SK-N-SH (cell line): ENCODE results near the gene MAGEB4. TPM values are rescaled to one million over a fixed set of nuclear protein-coding genes. Genes with fewer than 3 reads are reported as not detected.

Experiments
- CTCF ChIP-seq: fragments of 200-600 bp; sonication (generic); IDR thresholded peaks from 2 replicates; pipeline ENCODE4 v1.6.1; 2017; ENCODE audit warnings: antibody characterized with exemption, mild to moderate bottlenecking, moderate library complexity
- IRF3 ChIP-seq: fragments of 150-350 bp; IDR thresholded peaks from 2 replicates; pipeline ENCODE4 v1.6.1; 2016; ENCODE audit warnings: mild to moderate bottlenecking, low read depth, low read length
- JUND ChIP-seq: IDR thresholded peaks from 2 replicates; pipeline ENCODE4 v1.4.0; 2012
- MAX ChIP-seq: IDR thresholded peaks from 2 replicates; pipeline ENCODE4 v1.4.0; 2012; ENCODE audit warnings: low read depth
- NRF1 ChIP-seq: IDR thresholded peaks from 2 replicates; pipeline ENCODE4 v1.6.1; 2012; ENCODE audit warnings: low read depth, mild to moderate bottlenecking, low read length
- POLR2AphosphoS5 ChIP-seq: IDR thresholded peaks from 2 replicates; pipeline ENCODE4 v1.6.1; 2012; ENCODE audit warnings: low read depth, low read length
- RAD21 ChIP-seq: IDR thresholded peaks from 2 replicates; pipeline ENCODE4 v1.6.1; 2012; ENCODE audit warnings: mild to moderate bottlenecking, low read length
- RXRA ChIP-seq: IDR thresholded peaks from 2 replicates; pipeline ENCODE4 v1.4.0; 2012; ENCODE audit warnings: low read depth, mild to moderate bottlenecking, borderline replicate concordance
- SIN3A ChIP-seq: IDR thresholded peaks from 2 replicates; pipeline ENCODE4 v1.6.1; 2012; ENCODE audit warnings: low read depth, mild to moderate bottlenecking, low read length, moderate library complexity, borderline replicate concordance
- TAF1 ChIP-seq: IDR thresholded peaks from 2 replicates; pipeline ENCODE4 v1.6.1; 2012; ENCODE audit warnings: low read depth, mild to moderate bottlenecking, low read length, moderate library complexity, borderline replicate concordance
- YY1 ChIP-seq: IDR thresholded peaks from 2 replicates; pipeline ENCODE4 v1.4.0; 2012; ENCODE audit warnings: low read depth, mild to moderate bottlenecking
- ZBTB33 ChIP-seq: IDR thresholded peaks from 2 replicates; pipeline ENCODE4 v1.4.0; 2012; ENCODE audit warnings: low read depth, borderline replicate concordance
- polyA plus RNA-seq, 3 experiments: library from polyadenylated mRNA; depleted of rRNA; stranded (reverse); fragments of >200 nt; gene quantifications; 2 replicates each; pipeline ENCODE4 v1.2.3, GENCODE V29; 2012

Gene MAGEB4
- polyA plus RNA-seq, 1 of the 3 experiments (the other 2 are of a cell fraction): not detected

GRCh38 chrX:30283456-30284200 lies 41.8 kb downstream of the MAGEB4 start (continued):
- TF ChIP-seq MAX (no peak; the same call in 1 of the 2 replicates), JUND (peak; percentile 100), TAF1 (no peak), IRF3 (no peak), SIN3A (no peak), RAD21 (no peak), NRF1 (no peak), POLR2AphosphoS5 (peak; percentile 82; the same call in 1 of the 2 replicates), RXRA (peak; percentile 44; the same call in 1 of the 2 replicates), ZBTB33 (peak; percentile 58; the same call in 1 of the 2 replicates), CTCF (no peak), YY1 (no peak)

Other genes with a start within 250 kb of the MAGEB4 start
- gene MAGEB2, start 26.4 kb upstream of the MAGEB4 start, polyA plus RNA-seq (2012; rRNA removed): 1.6 and 2.7 TPM in 2 replicates
- gene MAGEB3, start 11.3 kb upstream of the MAGEB4 start, polyA plus RNA-seq (2012; rRNA removed): not detected in 2 replicates
- 0.02 TPM in 1 of 2 replicates, not detected in the other for gene MAGEB1, start 5.1 kb downstream of the MAGEB4 start, polyA plus RNA-seq (2012; rRNA removed)
- gene NR0B1, start 67.4 kb downstream of the MAGEB4 start, polyA plus RNA-seq (2012; rRNA removed): 2.2 and 2.3 TPM in 2 replicates